Medulla oblongata (tissue), 1 donor: ENCODE measurements around the gene CRACR2B.
A peak's percentile ranks its signal among the peaks of the same experiment; 100 is the strongest.

Experiments
- DNase-seq: peaks from one replicate; pipeline ENCODE4 v3.0.0-alpha.2; 2015; ENCODE audit errors: extremely low spot score

Gene CRACR2B

DNA sequence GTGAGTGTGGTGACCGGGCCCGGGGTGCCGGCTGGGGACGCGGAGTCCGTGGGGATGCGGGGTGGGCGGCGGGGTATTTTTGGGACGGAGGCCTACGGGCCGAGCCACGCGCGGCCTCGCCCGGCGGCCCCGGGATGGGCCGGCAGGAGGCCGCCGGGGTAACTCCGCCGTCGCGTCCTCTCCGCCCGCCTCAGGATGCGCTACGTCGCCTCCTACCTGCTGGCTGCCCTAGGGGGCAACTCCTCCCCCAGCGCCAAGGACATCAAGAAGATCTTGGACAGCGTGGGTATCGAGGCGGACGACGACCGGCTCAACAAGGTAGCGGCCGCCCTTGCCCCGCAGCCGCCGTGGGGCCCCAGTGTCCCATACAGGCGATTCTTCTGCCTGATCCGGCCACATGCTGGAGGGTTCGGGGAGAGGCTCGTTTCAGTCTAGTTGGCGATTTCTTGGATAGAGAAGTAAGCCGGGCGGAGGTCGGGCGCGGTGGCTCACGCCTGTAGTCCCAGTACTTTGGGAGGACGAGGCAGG, 17.6 kb upstream of the CRACR2B start:
- no peak for DNase-seq

DNA sequence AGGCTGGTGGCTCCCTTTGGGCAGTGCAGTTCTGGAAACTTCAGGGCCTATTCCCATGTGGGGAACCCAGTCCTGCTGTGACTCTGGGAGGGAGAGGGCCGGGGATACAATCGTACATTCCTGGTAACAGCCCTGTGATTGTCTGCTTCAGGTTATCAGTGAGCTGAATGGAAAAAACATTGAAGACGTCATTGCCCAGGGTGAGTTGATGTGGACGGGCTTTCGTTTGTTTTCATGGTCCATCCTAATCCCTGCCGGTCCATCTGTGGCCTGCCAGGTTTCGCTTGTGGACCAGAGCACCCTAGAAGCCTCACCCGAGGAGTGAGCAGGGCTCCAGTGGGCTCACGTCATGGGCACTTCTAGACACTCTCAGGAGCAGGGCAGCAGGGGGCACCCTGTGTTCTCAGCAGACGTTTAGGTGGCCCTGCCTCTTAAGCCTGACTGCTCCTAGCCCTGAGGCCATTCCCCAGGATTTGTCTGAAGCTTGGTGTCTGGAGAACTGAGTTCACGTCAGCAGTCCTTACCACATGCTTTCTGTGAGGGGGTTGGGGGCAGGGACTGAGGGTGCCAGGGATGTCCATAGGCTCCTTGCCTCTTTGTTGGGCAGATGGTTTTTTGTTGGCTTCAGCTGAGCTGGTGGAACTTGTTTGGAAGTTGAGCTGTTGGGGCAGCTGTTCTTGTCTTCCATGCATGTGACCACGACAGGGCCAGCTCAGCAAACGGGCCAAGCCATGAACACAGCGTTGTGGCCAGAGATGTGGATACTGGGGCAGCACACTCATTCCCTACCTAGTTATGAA, 16.1 kb upstream of the CRACR2B start:
- no peak for DNase-seq

DNA sequence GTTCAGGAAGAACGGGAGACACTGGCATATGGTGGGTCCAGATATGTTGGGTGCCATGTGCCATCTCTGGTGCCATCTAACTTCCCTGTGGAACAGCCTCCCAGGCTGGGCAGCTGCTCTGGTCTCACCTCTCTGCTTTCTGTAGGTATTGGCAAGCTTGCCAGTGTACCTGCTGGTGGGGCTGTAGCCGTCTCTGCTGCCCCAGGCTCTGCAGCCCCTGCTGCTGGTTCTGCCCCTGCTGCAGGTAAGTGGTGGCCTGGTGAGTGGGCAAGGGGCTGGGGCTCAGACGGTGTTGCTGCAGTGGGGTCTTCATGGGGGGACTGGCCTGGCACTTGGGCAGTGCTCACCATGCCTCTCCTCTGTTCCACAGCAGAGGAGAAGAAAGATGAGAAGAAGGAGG, 15.3 kb upstream of the CRACR2B start:
- no peak for DNase-seq

- DNase-seq, result no peak
Measured at GRCh38 chr11:813072-813455, 14.7 kb upstream of the CRACR2B start.

DNA sequence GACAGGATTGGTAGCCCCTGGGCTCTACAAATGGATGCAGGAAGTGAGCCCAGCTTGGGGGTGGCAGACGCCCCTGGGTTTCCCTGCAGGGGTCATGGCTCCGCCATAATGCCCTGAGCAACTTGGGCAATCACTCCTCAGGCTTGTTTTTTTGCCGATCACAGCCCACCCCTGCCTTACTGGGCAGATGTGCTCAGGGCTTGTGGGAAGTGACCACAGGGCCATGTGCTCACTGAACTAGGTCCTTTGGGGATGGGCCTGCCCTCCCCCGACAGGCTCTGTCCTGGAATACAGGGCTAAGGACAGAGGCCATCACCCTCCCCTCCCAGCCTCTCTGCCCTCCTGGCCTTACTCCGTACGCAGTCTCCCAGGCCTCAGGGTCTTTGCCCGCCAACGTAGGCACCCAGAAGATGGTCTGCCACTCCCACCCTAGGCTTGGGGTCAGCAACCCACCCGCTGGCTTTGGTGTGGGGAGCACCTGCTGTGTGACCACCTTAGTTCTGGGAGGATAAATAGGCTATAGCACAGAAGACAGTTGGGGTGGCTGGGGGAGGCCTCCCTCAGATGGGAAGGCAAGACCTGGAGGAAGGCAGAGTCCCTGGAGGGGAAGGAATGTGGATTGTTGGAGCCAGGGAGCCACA, 14.1 kb upstream of the CRACR2B start:
- no peak for DNase-seq

DNA sequence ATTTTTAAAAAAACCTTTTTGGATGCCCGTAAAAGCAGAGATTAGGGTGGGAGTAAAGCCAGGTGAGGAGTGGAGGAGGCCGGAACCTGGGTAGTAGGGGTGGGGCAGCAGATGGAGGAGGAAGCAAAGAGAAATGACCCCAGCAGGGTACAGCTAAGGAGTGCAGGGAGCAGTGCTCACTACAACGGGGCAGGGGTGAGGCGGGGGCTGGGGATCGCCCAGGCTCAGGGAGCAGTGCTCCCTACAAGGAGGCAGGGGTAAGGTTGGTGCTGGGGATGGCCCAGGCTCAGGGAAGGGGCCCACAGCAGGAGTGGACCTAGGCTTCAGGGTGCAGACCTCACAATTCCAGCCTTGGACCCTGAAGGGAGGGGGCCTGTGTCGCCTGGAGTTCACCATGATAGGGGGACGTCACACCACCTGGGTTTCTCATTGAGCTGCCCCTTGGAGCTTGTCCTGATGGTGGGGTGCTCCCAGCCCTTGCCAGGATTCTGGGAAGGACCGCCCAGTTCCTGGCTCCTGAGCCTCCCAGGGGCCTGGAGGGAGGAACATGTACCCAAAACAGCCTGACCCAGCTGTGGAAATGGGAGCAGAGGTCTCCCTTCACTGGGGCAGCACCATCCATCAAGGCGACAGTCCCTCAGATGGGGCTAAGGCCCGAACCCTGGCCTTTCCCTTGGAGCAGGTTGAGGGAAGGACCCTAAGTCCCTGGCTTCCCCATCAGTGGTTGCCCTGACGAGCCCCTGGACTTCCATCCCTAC, 11.9 kb upstream of the CRACR2B start:
- DNase-seq, result no peak

DNA sequence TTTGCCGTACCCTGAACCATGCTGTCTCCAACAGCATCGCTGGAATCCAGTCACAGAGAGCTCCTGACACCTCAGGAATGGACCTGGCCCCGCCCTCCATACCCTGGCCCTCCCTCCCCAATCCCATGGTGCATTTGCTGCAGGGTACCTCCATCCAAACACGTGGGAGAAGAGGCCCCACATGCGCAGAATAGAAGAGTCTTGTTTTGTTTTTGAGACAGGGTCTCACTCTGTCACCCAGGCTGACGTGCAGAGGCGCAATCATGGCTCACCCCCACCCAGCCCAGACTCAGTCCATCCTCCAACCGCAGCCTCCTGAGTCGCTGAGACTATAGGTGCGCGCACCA, 11.3 kb upstream of the CRACR2B start:
- no peak for DNase-seq

DNA sequence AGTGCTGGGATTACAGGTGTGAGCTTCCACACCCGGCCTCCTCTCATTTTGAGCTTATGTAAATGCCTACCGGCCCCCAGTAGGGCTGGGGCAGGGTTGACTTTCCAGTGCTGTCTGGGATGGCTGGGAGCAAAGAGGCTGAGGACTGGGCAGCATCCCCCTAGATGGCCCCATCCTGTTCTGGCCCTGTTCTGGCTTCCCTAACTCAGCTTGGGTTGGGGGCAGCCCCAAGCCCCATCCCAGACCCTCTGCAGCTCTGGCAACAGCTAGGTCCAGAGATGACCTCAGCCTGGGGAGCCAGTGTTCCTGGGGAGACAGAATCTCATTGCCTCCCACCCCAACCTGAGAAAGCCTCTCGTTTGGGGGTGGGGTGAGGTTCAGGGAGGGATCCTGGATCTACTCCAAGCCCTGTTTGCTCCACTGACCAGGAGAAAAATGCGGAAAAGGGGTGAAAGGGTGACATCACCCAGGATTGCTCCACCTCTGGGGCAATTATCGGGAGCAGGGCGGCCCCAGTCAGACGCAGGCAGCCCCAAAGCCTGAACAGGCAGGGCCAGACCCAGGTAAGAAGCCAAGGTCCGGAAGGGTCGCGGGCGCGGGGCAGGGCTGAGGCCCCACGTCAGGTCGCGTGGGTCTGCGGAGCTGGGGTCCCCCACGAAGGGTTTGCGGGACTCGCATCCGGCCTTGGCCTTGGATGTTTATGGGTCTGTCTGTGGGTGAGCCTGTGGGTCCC, 9.2 kb upstream of the CRACR2B start, which contains the start of gene PNPLA2:
PNPLA2 (plus strand) TSS at position 519 of the 733 bp plus-strand sequence. CDS start 805 bp downstream, outside the sequence.
- no peak for DNase-seq

GRCh38 chr11:819129-819931, 8.4 kb upstream of the CRACR2B start:
- DNase-seq, result peak; percentile 95

GRCh38 chr11:819943-820649, 7.6 kb upstream of the CRACR2B start:
- peak; percentile 77 for DNase-seq

DNA sequence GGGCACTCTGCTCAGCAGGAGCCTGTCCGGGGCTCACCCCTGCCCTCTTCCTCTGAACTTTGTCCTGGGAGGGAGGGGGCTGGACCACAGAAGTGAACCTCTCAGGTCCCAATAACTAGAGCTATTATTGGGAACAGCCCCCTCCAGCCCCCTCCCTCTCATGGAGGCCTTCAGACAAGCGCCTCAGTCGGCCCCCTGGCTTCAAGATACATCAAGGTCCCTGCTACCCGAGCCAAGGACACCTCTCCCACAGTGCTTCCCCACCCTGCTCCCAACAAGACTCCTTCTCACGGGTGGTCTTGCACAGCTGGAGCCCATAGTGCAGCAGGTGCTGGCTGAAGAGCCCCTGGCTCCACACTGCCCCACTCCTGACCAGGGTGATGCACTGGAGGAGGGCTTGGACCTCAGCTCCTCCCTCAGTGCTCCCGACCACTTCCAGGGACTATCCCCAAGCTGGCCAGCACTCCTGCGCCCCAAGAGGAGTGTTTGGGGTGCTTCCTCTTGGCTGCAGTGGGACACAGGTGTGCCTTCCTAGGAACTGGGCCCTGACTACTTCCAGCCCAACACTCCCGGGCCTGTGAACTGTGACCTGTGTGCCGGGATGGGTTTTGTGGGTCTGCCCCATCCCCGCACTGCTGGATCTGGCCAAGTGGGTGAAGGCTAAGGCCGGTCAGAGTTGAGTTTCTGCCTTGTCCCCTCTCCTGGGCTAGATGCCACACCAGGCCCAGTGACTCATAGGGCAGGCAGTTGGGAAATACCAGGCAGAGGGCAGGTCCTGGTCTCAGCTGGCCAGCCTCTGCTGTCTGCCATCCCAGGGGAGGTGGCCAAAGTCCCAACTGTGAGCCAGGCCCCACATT, 6.8 kb upstream of the CRACR2B start:
- DNase-seq, result peak; percentile 75

DNA sequence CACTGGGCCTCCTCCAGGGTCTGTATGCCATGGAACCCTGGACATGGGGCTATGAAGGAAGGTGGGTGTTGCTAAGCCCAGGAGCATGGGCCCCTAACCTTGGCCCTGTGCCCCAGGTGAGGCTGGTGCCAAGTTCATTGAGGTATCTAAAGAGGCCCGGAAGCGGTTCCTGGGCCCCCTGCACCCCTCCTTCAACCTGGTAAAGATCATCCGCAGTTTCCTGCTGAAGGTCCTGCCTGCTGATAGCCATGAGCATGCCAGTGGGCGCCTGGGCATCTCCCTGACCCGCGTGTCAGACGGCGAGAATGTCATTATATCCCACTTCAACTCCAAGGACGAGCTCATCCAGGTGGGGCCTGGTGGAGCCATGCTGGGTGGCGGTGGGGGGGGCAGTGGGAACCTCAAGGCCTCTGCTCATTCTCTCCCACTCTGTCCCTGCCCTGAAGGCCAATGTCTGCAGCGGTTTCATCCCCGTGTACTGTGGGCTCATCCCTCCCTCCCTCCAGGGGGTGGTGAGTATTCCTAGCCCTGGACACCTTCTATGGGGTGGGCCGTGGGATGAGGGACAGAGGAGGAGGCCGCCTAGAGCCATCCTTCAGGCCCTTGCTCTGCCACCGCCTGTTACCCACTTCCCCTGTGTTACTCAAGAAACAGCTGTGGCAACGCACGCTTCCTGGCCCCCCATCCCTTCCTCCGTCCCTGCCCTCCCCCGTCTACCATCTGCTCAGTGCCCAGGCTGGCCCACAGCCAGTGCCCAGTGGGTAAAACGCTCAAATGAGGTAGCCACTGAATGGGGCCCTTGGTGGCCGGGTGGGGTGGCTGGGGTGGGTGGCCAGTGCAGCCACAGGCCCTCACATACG, 6.0 kb upstream of the CRACR2B start:
- peak; percentile 57 for DNase-seq

DNA sequence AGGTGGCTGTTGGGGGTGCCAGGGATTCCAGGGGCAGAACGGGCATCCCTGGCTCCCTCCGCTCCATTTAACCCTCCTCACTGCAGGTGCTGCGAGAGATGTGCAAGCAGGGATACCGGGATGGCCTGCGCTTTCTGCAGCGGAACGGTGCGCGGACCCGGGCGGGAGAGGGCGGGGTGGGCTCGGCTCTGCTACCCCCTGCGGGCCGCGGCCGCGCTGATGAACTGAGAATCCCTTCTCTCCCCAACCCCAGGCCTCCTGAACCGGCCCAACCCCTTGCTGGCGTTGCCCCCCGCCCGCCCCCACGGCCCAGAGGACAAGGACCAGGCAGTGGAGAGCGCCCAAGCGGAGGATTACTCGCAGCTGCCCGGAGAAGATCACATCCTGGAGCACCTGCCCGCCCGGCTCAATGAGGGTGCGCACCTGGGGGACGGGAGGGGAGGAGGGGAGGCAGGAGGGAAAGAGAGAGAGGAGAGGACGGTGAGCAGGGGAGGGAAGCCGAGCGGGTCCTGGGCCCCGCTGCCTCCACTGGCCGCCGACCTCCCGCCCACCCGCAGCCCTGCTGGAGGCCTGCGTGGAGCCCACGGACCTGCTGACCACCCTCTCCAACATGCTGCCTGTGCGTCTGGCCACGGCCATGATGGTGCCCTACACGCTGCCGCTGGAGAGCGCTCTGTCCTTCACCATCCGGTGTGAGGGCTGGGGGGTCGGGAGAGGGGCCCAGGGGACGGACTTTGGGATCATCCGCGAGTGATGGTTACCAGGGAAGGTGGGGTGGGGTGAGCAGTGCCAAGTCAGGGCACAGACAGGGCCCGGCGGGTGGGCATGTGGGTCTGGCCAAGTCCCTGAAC, 4.1 kb upstream of the CRACR2B start:
- no peak for DNase-seq

- no peak for DNase-seq
Measured at GRCh38 chr11:824292-824880, 3.3 kb upstream of the CRACR2B start.

- DNase-seq, result no peak
Measured at GRCh38 chr11:824942-825341, 2.8 kb upstream of the CRACR2B start.

DNA sequence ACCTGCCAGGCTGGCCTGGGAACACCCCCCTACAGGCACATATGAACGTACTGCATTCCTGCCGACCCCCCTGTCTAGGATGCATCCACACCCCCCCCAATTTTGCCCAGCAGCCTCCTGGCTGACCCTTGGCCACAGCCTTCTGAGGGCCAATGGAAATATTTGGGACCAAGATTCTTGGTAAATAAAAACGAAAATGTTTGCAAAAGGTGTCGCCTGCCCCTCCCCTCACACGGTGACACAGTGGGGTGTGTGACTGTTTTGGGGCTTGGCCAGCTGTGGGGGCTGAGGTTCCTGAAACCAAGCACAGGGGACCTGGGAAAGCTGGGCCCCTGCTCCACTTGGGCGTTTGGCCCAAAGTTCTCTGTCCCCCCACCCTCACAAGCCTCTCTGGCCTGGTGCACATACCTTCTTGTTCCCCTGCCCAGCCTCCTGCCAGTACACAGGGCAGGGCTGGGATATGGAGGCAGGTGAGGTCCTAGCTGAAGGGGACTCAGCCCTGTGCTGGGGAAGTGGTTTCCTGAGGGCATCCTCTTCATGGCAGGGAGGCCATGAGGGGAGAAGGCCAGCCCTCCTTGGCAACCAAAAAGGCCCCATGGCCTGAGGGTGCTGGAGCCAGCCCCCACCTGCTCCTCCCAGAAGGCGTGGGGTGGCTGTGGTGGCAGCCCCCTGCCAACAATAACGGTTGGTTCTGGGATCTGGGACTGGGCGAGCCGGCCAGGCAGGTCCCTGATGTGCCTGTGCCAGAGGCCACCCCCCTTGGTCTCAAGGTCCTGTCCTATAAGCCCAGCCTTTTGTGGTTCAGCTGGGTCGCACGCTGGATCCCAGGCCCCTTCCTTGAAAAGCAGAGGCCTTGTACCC, 2.1 kb upstream of the CRACR2B start:
- no peak for DNase-seq
